ENCODE data around the gene CUX1.
"Not testable (repeated sequence)": the region's sequence is repeated elsewhere in the genome, so short reads cannot be mapped to it uniquely, and the experiment has no call there.

Gene CUX1

GRCh38 chr7:102170393-102170970, 353.1 kb downstream of the CUX1 start:
- no peak overlapping the region for H3K4me3 Mint-ChIP-seq
- no peak overlapping the region for H3K27ac Mint-ChIP-seq
- H3K36me3 Mint-ChIP-seq (ENCODE audit: low read depth), result peaks cover 39% of the 10 kb centered on the region
- H3K4me1 Mint-ChIP-seq (ENCODE audit: low read depth), result no peaks in the 10 kb centered on the region
- DNase-seq, result no peak
- H3K9me3 Mint-ChIP-seq, result no peaks in the 10 kb centered on the region
- no peaks in the 10 kb centered on the region for H3K27me3 Mint-ChIP-seq

DNA sequence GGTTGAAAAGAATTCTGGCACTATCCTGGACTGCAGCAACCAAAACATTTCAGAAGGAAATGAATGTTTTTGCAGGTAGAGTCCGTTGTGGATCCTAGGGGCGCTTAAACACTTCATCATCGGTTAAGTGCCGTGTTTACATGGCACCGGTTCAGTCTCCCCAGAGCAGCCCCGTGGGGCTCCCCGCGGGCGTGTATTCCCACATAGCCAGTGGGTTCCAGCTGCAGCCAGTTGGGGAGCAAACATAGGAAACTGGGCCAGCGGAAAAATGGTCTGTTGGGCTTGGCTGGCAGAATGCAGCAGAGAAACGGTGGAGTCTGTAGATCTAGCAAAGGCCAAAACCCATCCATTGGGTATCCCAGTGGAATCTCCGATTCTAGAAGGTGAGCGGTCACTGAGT, 356.2 kb downstream of the CUX1 start:
- Mint-ChIP-seq H3K36me3 (ENCODE audit: low read depth) (peaks cover 43% of the 10 kb centered on the region), H3K27ac (no peak overlapping the region), H3K9me3 (no peaks in the 10 kb centered on the region)

GRCh38 chr7:102175423-102176170, 358.2 kb downstream of the CUX1 start:
- H3K36me3 Mint-ChIP-seq (ENCODE audit: low read depth), result peaks cover 48% of the 10 kb centered on the region
- H3K4me1 Mint-ChIP-seq (ENCODE audit: low read depth), result no peaks in the 10 kb centered on the region
- DNase-seq, result no peak
- H3K27ac Mint-ChIP-seq, result no peak overlapping the region
- no peaks in the 10 kb centered on the region for H3K9me3 Mint-ChIP-seq
- no peaks in the 10 kb centered on the region for H3K27me3 Mint-ChIP-seq
- no peak overlapping the region for H3K4me3 Mint-ChIP-seq

More for the DNA sequence above, 356.2 kb downstream of the CUX1 start:
- H3K27me3 Mint-ChIP-seq, result no peaks in the 10 kb centered on the region
- no peaks in the 10 kb centered on the region for H3K4me1 Mint-ChIP-seq (ENCODE audit: low read depth)
- no peak for DNase-seq
- H3K4me3 Mint-ChIP-seq, result no peak overlapping the region

DNA sequence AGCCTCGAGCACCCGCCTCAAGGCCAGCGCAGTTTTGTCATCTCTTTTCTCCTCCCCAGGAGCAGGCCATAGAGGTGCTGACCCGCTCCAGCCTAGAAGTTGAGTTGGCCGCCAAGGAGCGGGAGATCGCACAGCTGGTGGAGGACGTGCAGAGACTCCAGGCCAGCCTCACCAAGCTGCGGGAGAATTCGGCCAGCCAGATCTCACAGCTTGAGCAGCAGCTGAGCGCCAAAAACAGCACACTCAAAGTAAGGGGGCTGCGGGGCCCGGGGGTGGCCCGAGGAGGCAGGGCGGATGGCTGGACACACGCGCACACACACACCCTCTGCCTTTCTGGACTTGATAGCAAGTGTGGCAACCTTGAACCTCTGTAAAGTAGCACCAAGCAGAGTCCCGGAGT, 361.0 kb downstream of the CUX1 start:
- H3K4me1 Mint-ChIP-seq (ENCODE audit: low read depth), result no peaks in the 10 kb centered on the region
- H3K4me3 Mint-ChIP-seq, result no peak overlapping the region
- H3K27me3 Mint-ChIP-seq, result no peaks in the 10 kb centered on the region
- no peak overlapping the region for H3K27ac Mint-ChIP-seq
- H3K9me3 Mint-ChIP-seq, result no peaks in the 10 kb centered on the region
- H3K36me3 Mint-ChIP-seq (ENCODE audit: low read depth), result peaks cover 53% of the 10 kb centered on the region
- no peak for DNase-seq

DNA sequence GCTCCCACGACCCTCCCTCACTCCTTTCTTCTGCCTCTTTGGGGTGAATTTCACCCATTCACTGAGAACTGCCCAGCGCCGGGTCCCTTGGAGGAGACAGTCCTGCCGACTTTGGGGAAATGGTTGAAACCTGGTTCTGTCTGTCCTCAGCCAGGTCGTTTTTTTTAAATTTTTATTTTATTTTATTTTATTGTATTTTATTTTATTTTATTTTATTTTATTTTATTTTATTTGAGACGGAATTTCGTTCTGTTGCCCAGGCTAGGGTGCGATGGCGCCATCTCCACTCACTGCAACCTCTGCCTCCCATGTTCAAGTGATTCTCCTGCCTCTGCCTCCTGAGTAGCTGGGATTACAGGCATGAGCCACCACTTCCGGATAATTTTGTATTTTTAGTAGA, 363.3 kb downstream of the CUX1 start:
- H3K4me3 Mint-ChIP-seq, result no peak overlapping the region
- peaks cover 53% of the 10 kb centered on the region for H3K36me3 Mint-ChIP-seq (ENCODE audit: low read depth)
- H3K9me3 Mint-ChIP-seq, result no peaks in the 10 kb centered on the region
- H3K27ac Mint-ChIP-seq, result no peak overlapping the region
- no peak for DNase-seq
- no peaks in the 10 kb centered on the region for H3K4me1 Mint-ChIP-seq (ENCODE audit: low read depth)
- H3K27me3 Mint-ChIP-seq, result no peaks in the 10 kb centered on the region

GRCh38 chr7:102181517-102181916, 364.1 kb downstream of the CUX1 start:
- Mint-ChIP-seq H3K4me1 (ENCODE audit: low read depth) (no peaks in the 10 kb centered on the region), H3K9me3 (no peaks in the 10 kb centered on the region), H3K27ac (no peak overlapping the region), H3K27me3 (no peaks in the 10 kb centered on the region), H3K36me3 (ENCODE audit: low read depth) (peaks cover 56% of the 10 kb centered on the region), H3K4me3 (no peak overlapping the region)
- no peak for DNase-seq

GRCh38 chr7:102182016-102182415, 364.6 kb downstream of the CUX1 start:
- Mint-ChIP-seq H3K27ac (no peak overlapping the region), H3K4me1 (ENCODE audit: low read depth) (no peaks in the 10 kb centered on the region), H3K4me3 (no peak overlapping the region), H3K36me3 (ENCODE audit: low read depth) (peaks cover 58% of the 10 kb centered on the region), H3K27me3 (no peaks in the 10 kb centered on the region), H3K9me3 (no peaks in the 10 kb centered on the region)
- DNase-seq, result no peak

DNA sequence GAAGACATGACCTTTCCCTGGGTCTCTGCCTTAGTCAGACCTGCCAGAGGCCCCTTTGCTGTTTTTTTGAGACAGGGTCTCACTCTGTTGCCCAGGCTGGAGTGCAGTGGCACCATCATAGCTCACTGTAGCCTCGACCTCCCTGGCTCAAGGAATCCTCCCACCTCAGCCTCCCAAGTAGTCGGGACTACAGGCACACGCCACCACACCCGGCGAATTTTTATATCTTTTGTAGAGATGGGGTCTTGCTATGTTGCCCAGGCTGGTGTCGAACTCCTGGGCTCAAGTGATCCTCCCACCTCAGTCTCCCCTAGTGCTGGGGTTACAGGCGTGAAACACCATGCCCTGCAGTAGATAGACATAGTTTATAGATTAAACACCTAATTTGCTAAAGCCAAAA, 366.4 kb downstream of the CUX1 start:
- H3K4me1 Mint-ChIP-seq (ENCODE audit: low read depth); H3K4me3 Mint-ChIP-seq: not testable (repeated sequence)
- H3K36me3 Mint-ChIP-seq (ENCODE audit: low read depth), result peaks cover 50% of the 10 kb centered on the region

DNA sequence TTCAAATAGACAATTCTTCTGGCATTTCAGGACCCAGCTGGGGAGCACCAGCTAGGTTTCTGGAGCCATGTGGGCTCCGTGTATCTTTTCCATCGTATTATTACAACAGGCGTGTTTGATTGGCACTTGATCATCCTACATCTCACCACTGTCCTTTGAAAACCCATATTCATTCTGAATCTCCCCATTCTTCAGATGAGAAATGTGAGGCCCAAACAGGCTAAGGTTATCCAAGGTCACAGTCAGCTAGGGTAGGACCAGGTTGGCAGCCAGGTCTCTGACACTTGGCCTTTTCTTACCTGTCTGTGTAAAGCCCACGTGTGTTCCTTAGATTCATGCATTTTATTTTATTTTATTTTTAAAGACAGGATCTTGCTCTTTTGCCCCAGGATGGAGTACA, 366.9 kb downstream of the CUX1 start:
- no peaks in the 10 kb centered on the region for H3K27me3 Mint-ChIP-seq
- no peak for DNase-seq
- H3K9me3 Mint-ChIP-seq, result no peaks in the 10 kb centered on the region
- H3K36me3 Mint-ChIP-seq (ENCODE audit: low read depth), result peaks cover 49% of the 10 kb centered on the region
- no peak overlapping the region for H3K4me3 Mint-ChIP-seq
- H3K27ac Mint-ChIP-seq, result no peak overlapping the region
- H3K4me1 Mint-ChIP-seq (ENCODE audit: low read depth), result no peaks in the 10 kb centered on the region

More for the DNA sequence above, 366.4 kb downstream of the CUX1 start:
- not testable (repeated sequence) for H3K9me3 Mint-ChIP-seq, DNase-seq, H3K27ac Mint-ChIP-seq, H3K27me3 Mint-ChIP-seq

- no peaks in the 10 kb centered on the region for H3K27me3 Mint-ChIP-seq
- H3K4me1 Mint-ChIP-seq (ENCODE audit: low read depth), result no peaks in the 10 kb centered on the region
- peaks cover 54% of the 10 kb centered on the region for H3K36me3 Mint-ChIP-seq (ENCODE audit: low read depth)
- no peaks in the 10 kb centered on the region for H3K9me3 Mint-ChIP-seq
- H3K27ac Mint-ChIP-seq, result no peak overlapping the region
- DNase-seq, result no peak
- no peak overlapping the region for H3K4me3 Mint-ChIP-seq
Observed at GRCh38 chr7:102185796-102186195, 368.4 kb downstream of the CUX1 start.

GRCh38 chr7:102186306-102186705, 368.9 kb downstream of the CUX1 start:
- no peak for DNase-seq
- Mint-ChIP-seq H3K4me1 (ENCODE audit: low read depth) (no peaks in the 10 kb centered on the region), H3K9me3 (no peaks in the 10 kb centered on the region), H3K27me3 (no peaks in the 10 kb centered on the region), H3K4me3 (no peak overlapping the region), H3K36me3 (ENCODE audit: low read depth) (peaks cover 54% of the 10 kb centered on the region), H3K27ac (no peak overlapping the region)

- Mint-ChIP-seq H3K4me3 (no peak overlapping the region), H3K4me1 (ENCODE audit: low read depth) (no peaks in the 10 kb centered on the region), H3K9me3 (no peaks in the 10 kb centered on the region), H3K27me3 (no peaks in the 10 kb centered on the region), H3K36me3 (ENCODE audit: low read depth) (peaks cover 58% of the 10 kb centered on the region), H3K27ac (no peak overlapping the region)
- no peak for DNase-seq
Observed at GRCh38 chr7:102188746-102189145, 371.3 kb downstream of the CUX1 start.

DNA sequence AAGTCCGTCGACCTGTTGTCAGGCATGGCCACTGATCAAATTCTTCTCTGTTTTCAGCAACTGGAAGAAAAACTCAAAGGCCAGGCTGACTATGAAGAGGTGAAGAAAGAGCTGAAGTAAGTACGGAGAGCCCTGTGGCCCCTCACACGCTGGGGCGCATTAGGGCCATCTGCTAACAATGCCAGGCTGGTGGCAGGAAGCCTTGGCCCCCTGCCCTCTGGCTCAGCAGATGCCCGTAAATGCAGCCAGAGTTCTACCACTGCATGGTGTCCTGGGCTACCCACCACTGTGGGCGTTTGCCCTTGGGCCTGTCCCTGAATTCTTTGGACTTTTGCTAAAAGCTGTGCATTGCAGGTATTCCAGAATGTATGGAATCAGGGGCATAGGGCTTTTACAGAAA, 372.3 kb downstream of the CUX1 start:
- no peak for DNase-seq
- no peak overlapping the region for H3K4me3 Mint-ChIP-seq
- H3K36me3 Mint-ChIP-seq (ENCODE audit: low read depth), result peaks cover 55% of the 10 kb centered on the region
- H3K27me3 Mint-ChIP-seq, result no peaks in the 10 kb centered on the region
- no peak overlapping the region for H3K27ac Mint-ChIP-seq
- H3K4me1 Mint-ChIP-seq (ENCODE audit: low read depth), result no peaks in the 10 kb centered on the region
- no peaks in the 10 kb centered on the region for H3K9me3 Mint-ChIP-seq

- Mint-ChIP-seq H3K9me3 (no peaks in the 10 kb centered on the region), H3K4me3 (no peak overlapping the region), H3K36me3 (ENCODE audit: low read depth) (peaks cover 57% of the 10 kb centered on the region), H3K4me1 (ENCODE audit: low read depth) (no peaks in the 10 kb centered on the region), H3K27me3 (no peaks in the 10 kb centered on the region), H3K27ac (no peak overlapping the region)
- DNase-seq, result no peak
Observed at GRCh38 chr7:102190776-102191350, 373.4 kb downstream of the CUX1 start.
